H1 (cell line): ENCODE results near the gene NCBP1. TPM values are rescaled to one million over a fixed set of nuclear protein-coding genes. Genes with fewer than 3 reads are reported as not detected.

Source experiments
- CTCF ChIA-PET: fragments of 300-600 bp; sonication (Branson Sonifier 250); formaldehyde crosslinking; loops from one replicate; lab custom pipeline; 2021; ENCODE audit not compliant: partially characterized antibody; lab: Charles Lee
- POLR2A ChIA-PET: fragments of 300-600 bp; sonication (Branson Sonifier 250); formaldehyde crosslinking; loops from one replicate; lab custom pipeline; 2021; ENCODE audit warnings: inconsistent platforms; ENCODE audit not compliant: partially characterized antibody; lab: Charles Lee
- DNase-seq, 2 experiments: peaks; one replicate each; pipeline versions ENCODE4 v3.0.0 to v3.0.0-alpha.2; 2010 to 2022; ENCODE audit warnings: low spot score in 2 of 2, low read depth in 1 of 2, mixed read lengths in 1 of 2
- FAIRE-seq: peaks from 2 replicates; lab custom pipeline; 2011; peaks lifted over from hg19 to GRCh38; lab: Jason Lieb, UNC
- H2AFZ ChIP-seq: 2 replicates; pipeline ENCODE4 v1.8.1; 2012; ENCODE audit warnings: low read length, inconsistent platforms
- H2AK5ac ChIP-seq: 2 replicates; pipeline ENCODE4 v1.6.1; 2013; ENCODE audit warnings: low read depth, low read length
- H2BK120ac ChIP-seq: replicated peaks from 2 replicates; pipeline ENCODE3; 2013; ENCODE audit warnings: low read depth, low read length, inconsistent platforms
- H2BK12ac ChIP-seq: 2 replicates; pipeline ENCODE4 v1.6.1; 2013; ENCODE audit warnings: low read depth, low read length
- H2BK15ac ChIP-seq: 2 replicates; pipeline ENCODE4 v1.6.1; 2013; ENCODE audit warnings: low read length
- H2BK20ac ChIP-seq: 2 replicates; pipeline ENCODE4 v1.6.1; 2013; ENCODE audit warnings: low read length
- H2BK5ac ChIP-seq: 2 replicates; pipeline ENCODE4 v1.6.1; 2013; ENCODE audit warnings: low read depth, low read length
- H3K14ac ChIP-seq: 2 replicates; pipeline ENCODE4 v1.6.1; 2013; ENCODE audit warnings: inconsistent platforms; ENCODE audit not compliant: insufficient read length
- H3K18ac ChIP-seq: 2 replicates; pipeline ENCODE4 v1.6.1; 2013; ENCODE audit warnings: low read length; ENCODE audit errors: extremely low read depth
- H3K23ac ChIP-seq: 2 replicates; pipeline ENCODE4 v1.6.1; 2013; ENCODE audit warnings: inconsistent platforms; ENCODE audit not compliant: insufficient read length
- H3K23me2 ChIP-seq: 2 replicates; pipeline ENCODE4 v1.6.1; 2013; ENCODE audit warnings: low read depth, low read length
- H3K27ac ChIP-seq: 2 replicates; pipeline ENCODE4 v1.6.1; 2011; ENCODE audit warnings: low read depth, low read length, inconsistent platforms
- H3K27me3 ChIP-seq, 4 experiments: replicated peaks in 1 of 4; 1 replicate in 1 of 4; 2 replicates in 3 of 4; pipeline versions ENCODE4 v1.6.1 to v1.8.1; 2011 to 2013; ENCODE audit warnings: low read length in 3 of 4, mild to moderate bottlenecking in 3 of 4, inconsistent platforms in 2 of 4, mixed read lengths in 2 of 4, moderate library complexity in 1 of 4; ENCODE audit not compliant: control insufficient read depth in 3 of 4, insufficient read depth in 3 of 4; ENCODE audit errors: extremely low read depth in 1 of 4
- H3K36me3 ChIP-seq, 4 experiments: 2 replicates each; pipeline versions ENCODE4 v1.6.1 to v1.8.1; 2011 to 2013; ENCODE audit warnings: mild to moderate bottlenecking in 4 of 4, low read length in 3 of 4, moderate library complexity in 2 of 4, control low read depth in 1 of 4, inconsistent platforms in 1 of 4; ENCODE audit not compliant: insufficient read depth in 4 of 4, control insufficient read depth in 2 of 4
- H3K4ac ChIP-seq: replicated peaks from 2 replicates; pipeline ENCODE3; 2013; ENCODE audit warnings: low read length, low read depth, mixed read lengths, inconsistent platforms; ENCODE audit not compliant: insufficient read length
- H3K4me1 ChIP-seq, 4 experiments: replicated peaks in 1 of 4; 1 replicate in 1 of 4; 2 replicates in 3 of 4; pipeline versions ENCODE4 v1.6.1 to v1.8.1; 2011 to 2013; ENCODE audit warnings: low read length in 3 of 4, inconsistent platforms in 2 of 4, mixed read lengths in 1 of 4; ENCODE audit not compliant: insufficient read depth in 4 of 4, control insufficient read depth in 3 of 4
- H3K4me2 ChIP-seq, 2 experiments: 2 replicates each; pipeline versions ENCODE4 v1.6.1 to v1.8.1; 2011 to 2013; ENCODE audit warnings: low read depth in 2 of 2, low read length in 2 of 2, control low read depth in 1 of 2, inconsistent platforms in 1 of 2, mild to moderate bottlenecking in 1 of 2; ENCODE audit not compliant: insufficient read depth in 1 of 2
- H3K4me3 ChIP-seq, 4 experiments: fragments of 200-600, 300-600 bp in 1 of 4; sonication (generic), shearing (Covaris generic), sonication (Bioruptor Twin) in 1 of 4; 2 replicates each; pipeline versions ENCODE4 v1.5.1 to v1.8.1; 2011 to 2016; ENCODE audit warnings: low read length in 4 of 4, low read depth in 3 of 4, control low read depth in 2 of 4, inconsistent platforms in 2 of 4, mild to moderate bottlenecking in 2 of 4, mixed read lengths in 1 of 4, moderate library complexity in 1 of 4; ENCODE audit not compliant: insufficient read depth in 2 of 4; ENCODE audit errors: extremely low read depth in 1 of 4
- H3K56ac ChIP-seq: replicated peaks from 2 replicates; pipeline ENCODE3; 2013; ENCODE audit warnings: low read depth, mild to moderate bottlenecking, mixed read lengths, low read length, inconsistent platforms; ENCODE audit not compliant: insufficient read length
- H3K79me1 ChIP-seq: 2 replicates; pipeline ENCODE4 v1.6.1; 2013; ENCODE audit warnings: low read depth, low read length, control low read depth
- H3K79me2 ChIP-seq, 2 experiments: 2 replicates each; pipeline versions ENCODE4 v1.6.1 to v1.8.1; 2012 to 2013; ENCODE audit warnings: low read length in 2 of 2, mild to moderate bottlenecking in 2 of 2, inconsistent platforms in 1 of 2; ENCODE audit not compliant: insufficient read depth in 2 of 2, control insufficient read depth in 1 of 2
- H3K9ac ChIP-seq, 4 experiments: replicated peaks in 1 of 4; 1 replicate in 1 of 4; 2 replicates in 3 of 4; pipeline versions ENCODE4 v1.6.1 to v1.8.1; 2011 to 2013; ENCODE audit warnings: low read depth in 3 of 4, low read length in 3 of 4, control low read depth in 2 of 4, mild to moderate bottlenecking in 2 of 4, moderate library complexity in 2 of 4, inconsistent platforms in 1 of 4; ENCODE audit errors: extremely low read depth in 1 of 4
- H3K9me3 ChIP-seq, 2 experiments: 2 replicates each; pipeline versions ENCODE4 v1.6.1 to v1.8.1; 2012 to 2013; ENCODE audit warnings: mild to moderate bottlenecking in 2 of 2, moderate library complexity in 2 of 2, control low read depth in 1 of 2, inconsistent platforms in 1 of 2, low read depth in 1 of 2, low read length in 1 of 2, mixed read lengths in 1 of 2; ENCODE audit not compliant: insufficient read depth in 2 of 2
- H4K20me1 ChIP-seq, 2 experiments: replicated peaks in 1 of 2; 2 replicates each; pipeline versions ENCODE3 to v1.8.1; 2011 to 2013; ENCODE audit warnings: inconsistent platforms in 2 of 2, low read length in 2 of 2, mild to moderate bottlenecking in 1 of 2; ENCODE audit not compliant: insufficient read depth in 2 of 2, control insufficient read depth in 1 of 2
- H4K5ac ChIP-seq: 2 replicates; pipeline ENCODE4 v1.6.1; 2013; ENCODE audit warnings: low read length, low read depth, mixed read lengths, inconsistent platforms; ENCODE audit not compliant: insufficient read length
- H4K8ac ChIP-seq: 2 replicates; pipeline ENCODE4 v1.8.0; 2013; ENCODE audit warnings: mild to moderate bottlenecking, moderate library complexity, low read length, inconsistent platforms; ENCODE audit not compliant: insufficient read depth; ENCODE audit errors: extremely low read depth
- H4K91ac ChIP-seq: replicated peaks from 2 replicates; pipeline ENCODE3; 2013; ENCODE audit warnings: low read length, mixed read lengths, inconsistent platforms; ENCODE audit not compliant: insufficient read length
- BACH1 ChIP-seq: IDR thresholded peaks from 2 replicates; pipeline ENCODE4 v1.6.1; 2012; ENCODE audit warnings: low read length, improper control_type of control experiment
- EP300 ChIP-seq, 2 experiments: IDR thresholded peaks; 1 replicate in 1 of 2; 2 replicates in 1 of 2; pipeline ENCODE4 v1.6.1; 2011 to 2012; ENCODE audit warnings: low read depth in 2 of 2, low read length in 2 of 2, mild to moderate bottlenecking in 2 of 2, borderline replicate concordance in 1 of 2, inconsistent platforms in 1 of 2, moderate library complexity in 1 of 2
- EZH2 ChIP-seq: fragments of 200-600 bp; sonication (generic); IDR thresholded peaks from 2 replicates; pipeline ENCODE4 v1.7.1; 2012; ENCODE audit warnings: low read depth, mild to moderate bottlenecking, moderate library complexity, low read length, inconsistent platforms; ENCODE audit not compliant: severe bottlenecking
- HDAC6 ChIP-seq: IDR thresholded peaks from one replicate; pipeline ENCODE4 v1.7.1; 2012; ENCODE audit warnings: low read depth, mild to moderate bottlenecking, inconsistent platforms, low read length, moderate library complexity
- KDM5A ChIP-seq: fragments of 200-600 bp; IDR thresholded peaks from 2 replicates; pipeline ENCODE4 v1.7.1; 2012; ENCODE audit warnings: mild to moderate bottlenecking, low read length, inconsistent platforms, mixed read lengths
- MAFK ChIP-seq: IDR thresholded peaks from 2 replicates; pipeline ENCODE4 v1.6.1; 2012; ENCODE audit warnings: low read depth, mild to moderate bottlenecking, improper control_type of control experiment, low read length
- NANOG ChIP-seq: IDR thresholded peaks from 2 replicates; pipeline ENCODE4 v1.6.1; 2011; ENCODE audit warnings: low read length, low read depth, mild to moderate bottlenecking, inconsistent platforms; ENCODE audit not compliant: insufficient read depth, poor library complexity, severe bottlenecking
- SRF ChIP-seq: IDR thresholded peaks from 2 replicates; pipeline ENCODE4 v1.6.1; 2011; ENCODE audit warnings: mild to moderate bottlenecking, low read depth, low read length, moderate library complexity
- whole genome bisulfite sequencing, 2 experiments: shearing (Covaris generic) in 1 of 2; methylation state at CpG; one replicate each; pipeline versions ENCODE4 v1.1.6 to v1.1.7; 2013 to 2015; ENCODE audit warnings: low lambda C conversion rate in 2 of 2, mixed read lengths in 2 of 2, inconsistent platforms in 1 of 2, low coverage in 1 of 2, missing lambda C conversion rate in 1 of 2; ENCODE audit not compliant: insufficient replicate concordance in 2 of 2, insufficient coverage in 1 of 2, insufficient read length in 1 of 2; ENCODE audit errors: extremely low coverage in 1 of 2, missing lambda C conversion rate in 1 of 2; 5-methylcytosine and 5-hydroxymethylcytosine counted together
- polyA plus RNA-seq, 7 experiments: library from polyadenylated mRNA; depleted of rRNA in 3 of 7; stranded (reverse) in 5 of 7; unstranded in 2 of 7; fragments of >200 nt in 5 of 7; fragments of 200-250 nt in 2 of 7; gene quantifications; 1 replicate in 5 of 7; 2 replicates in 1 of 7; 4 replicates in 1 of 7; pipeline versions ENCODE4 v1.2.1 to v1.2.3, GENCODE V29; 2011 to 2013; ENCODE audit warnings: missing spikeins in 2 of 7, mixed read lengths in 2 of 7
- total RNA-seq: library from RNA; stranded (reverse); fragmentation: NEBNext Ultra II Directional; extraction: Animal tissue kit (Norgen Biotek cat#: 25700); gene quantifications from 2 replicates; pipeline ENCODE4 v1.2.1, GENCODE V29; 2021
- TF ChIP-seq, protein P1 (sequence below): IDR thresholded peaks from 2 replicates; pipeline ENCODE4 v1.6.1; 2011; ENCODE audit warnings: low read length, improper control_type of control experiment

The NCBP1 gene
- total and polyA plus RNA-seq, 2 of the 8 experiments (the other 6 are each of a cell fraction or from before 2014, with no cell fraction given): 14.7 to 54.0 TPM

- H4K5ac ChIP-seq: no peak overlapping the region
- H2BK12ac ChIP-seq: no peak overlapping the region
- no peak for DNase-seq
- 52% methylated on average over 9 of the region's 9 CpGs; no CpG with 5 or more reads in 1 of the 2 experiments for WGBS, 2 experiments
- no peak overlapping the region for H2BK15ac ChIP-seq
- H3K27ac ChIP-seq: no peak overlapping the region
- H2BK20ac ChIP-seq: no peak overlapping the region
- H3K4me3 ChIP-seq: peak overlapping the region; percentile 64 to 80 (median 74)
- H3K9me3 ChIP-seq: no peaks in the 10 kb centered on the region
- no peak overlapping the region for H4K91ac ChIP-seq
- no peak overlapping the region for H3K14ac ChIP-seq
- POLR2A ChIA-PET: interaction anchor here (0.8 to 2.2 kb wide), 7 partner anchors 8 to 17 kb away, joined by 3 to 8 read pairs (median 4); no protein-coding TSS in a partner anchor
- H3K56ac ChIP-seq: no peak overlapping the region
- peak overlapping the region; percentile 8 for H3K4ac ChIP-seq
- H3K36me3 ChIP-seq: no peaks in the 10 kb centered on the region
- no peaks in the 10 kb centered on the region for H3K79me1 ChIP-seq
- peaks cover 0 to 2% of the 10 kb centered on the region in 2 experiments for H4K20me1 ChIP-seq
- H2AK5ac ChIP-seq: no peak overlapping the region
- H3K79me2 ChIP-seq: no peaks in the 10 kb centered on the region
- peak overlapping the region; percentile 57; the same call in 1 of the 2 replicates for H4K8ac ChIP-seq
- peaks cover 0 to 4% (median 1%) of the 10 kb centered on the region in 4 experiments; a peak in 2 of 7 replicates for H3K4me1 ChIP-seq
- H2BK5ac ChIP-seq: no peak overlapping the region
- no peak for FAIRE-seq
- H2BK120ac ChIP-seq: no peak overlapping the region
- H3K9ac ChIP-seq: no peak overlapping the region
- no peak overlapping the region for H3K23ac ChIP-seq
- H3K27me3 ChIP-seq: peaks cover 0 to 15% (median 11%) of the 10 kb centered on the region in 4 experiments; a peak in 6 of 7 replicates
- H3K23me2 ChIP-seq: peaks cover 9% of the 10 kb centered on the region; the same call in 1 of the 2 replicates
- H2AFZ ChIP-seq: peak overlapping the region; percentile 48
- H3K4me2 ChIP-seq: peak overlapping the region; percentile 76 to 82
- CTCF ChIA-PET: no interaction called here
- H3K18ac ChIP-seq: no peak overlapping the region
- no peak for TF ChIP-seq KDM5A
- no peak for TF ChIP-seq MAFK
- TF ChIP-seq, protein P1, sequence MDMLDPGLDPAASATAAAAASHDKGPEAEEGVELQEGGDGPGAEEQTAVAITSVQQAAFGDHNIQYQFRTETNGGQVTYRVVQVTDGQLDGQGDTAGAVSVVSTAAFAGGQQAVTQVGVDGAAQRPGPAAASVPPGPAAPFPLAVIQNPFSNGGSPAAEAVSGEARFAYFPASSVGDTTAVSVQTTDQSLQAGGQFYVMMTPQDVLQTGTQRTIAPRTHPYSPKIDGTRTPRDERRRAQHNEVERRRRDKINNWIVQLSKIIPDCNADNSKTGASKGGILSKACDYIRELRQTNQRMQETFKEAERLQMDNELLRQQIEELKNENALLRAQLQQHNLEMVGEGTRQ: no peak
- TF ChIP-seq NANOG: no peak
- no peak for TF ChIP-seq HDAC6
- no peak for TF ChIP-seq EZH2
- TF ChIP-seq BACH1: no peak
- no peak for TF ChIP-seq SRF
- no peak for TF ChIP-seq EP300 (IDR thresholded peaks at IDR 0.05; ENCODE audit: borderline replicate concordance in 1 of 2, low read depth in 2 of 2, low read length in 2 of 2)
Measured at GRCh38 chr9:97695995-97696802, 62.6 kb downstream of the NCBP1 start.
